ENCODE results near the gene TRIM10.

DNA sequence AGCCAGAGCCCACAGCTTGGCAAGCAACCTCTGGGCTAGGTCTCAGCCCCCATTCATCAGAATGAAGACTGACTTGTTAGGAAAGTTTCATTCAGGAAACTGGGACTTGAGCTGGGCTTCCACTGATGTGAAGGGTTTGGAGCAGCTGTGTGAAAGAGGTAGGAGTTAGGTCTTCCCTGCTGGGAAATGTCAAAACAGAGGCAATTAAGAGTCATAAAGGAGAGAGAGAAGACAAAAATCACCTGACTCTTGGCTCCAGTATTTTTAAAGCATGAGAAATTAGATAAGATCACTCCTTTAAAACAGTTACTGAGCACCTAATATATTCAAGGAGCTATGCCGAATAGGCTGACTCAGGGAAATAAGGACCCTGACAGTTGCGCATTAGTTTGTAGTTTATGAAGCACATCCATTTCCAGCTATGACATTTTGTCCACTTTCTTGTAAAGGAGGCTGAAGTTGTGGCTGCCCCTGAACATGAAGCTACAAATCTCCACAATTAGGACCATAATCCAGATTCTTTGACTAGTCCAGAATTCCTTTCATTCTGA lies 29.0 kb downstream of the TRIM10 start:
- TF ChIP-seq POLR2A (IDR thresholded peaks at IDR 0.05) = no peak
- TF ChIP-seq, protein P1, sequence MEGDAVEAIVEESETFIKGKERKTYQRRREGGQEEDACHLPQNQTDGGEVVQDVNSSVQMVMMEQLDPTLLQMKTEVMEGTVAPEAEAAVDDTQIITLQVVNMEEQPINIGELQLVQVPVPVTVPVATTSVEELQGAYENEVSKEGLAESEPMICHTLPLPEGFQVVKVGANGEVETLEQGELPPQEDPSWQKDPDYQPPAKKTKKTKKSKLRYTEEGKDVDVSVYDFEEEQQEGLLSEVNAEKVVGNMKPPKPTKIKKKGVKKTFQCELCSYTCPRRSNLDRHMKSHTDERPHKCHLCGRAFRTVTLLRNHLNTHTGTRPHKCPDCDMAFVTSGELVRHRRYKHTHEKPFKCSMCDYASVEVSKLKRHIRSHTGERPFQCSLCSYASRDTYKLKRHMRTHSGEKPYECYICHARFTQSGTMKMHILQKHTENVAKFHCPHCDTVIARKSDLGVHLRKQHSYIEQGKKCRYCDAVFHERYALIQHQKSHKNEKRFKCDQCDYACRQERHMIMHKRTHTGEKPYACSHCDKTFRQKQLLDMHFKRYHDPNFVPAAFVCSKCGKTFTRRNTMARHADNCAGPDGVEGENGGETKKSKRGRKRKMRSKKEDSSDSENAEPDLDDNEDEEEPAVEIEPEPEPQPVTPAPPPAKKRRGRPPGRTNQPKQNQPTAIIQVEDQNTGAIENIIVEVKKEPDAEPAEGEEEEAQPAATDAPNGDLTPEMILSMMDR (IDR thresholded peaks at IDR 0.05) = no peak
